Suprapubic skin (tissue), 4 donors: ENCODE results near the gene KAT2B. TPM values are rescaled to one million over a fixed set of nuclear protein-coding genes. Genes with fewer than 3 reads are reported as not detected.

Source experiments
- DNase-seq, 2 donors: peaks; one replicate each; pipeline ENCODE4 v3.0.0-alpha.2; 2019; ENCODE audit warnings: low spot score in 2 of 2
- H3K27ac ChIP-seq: fragments of 200-600 bp; sonication (generic); one replicate; pipeline ENCODE4 v1.5.1; 2019
- H3K27me3 ChIP-seq: fragments of 200-600 bp; sonication (generic); one replicate; pipeline ENCODE4 v1.5.1; 2019
- H3K36me3 ChIP-seq: fragments of 200-600 bp; sonication (generic); one replicate; pipeline ENCODE4 v1.5.1; 2019
- H3K4me1 ChIP-seq: fragments of 200-600 bp; sonication (generic); one replicate; pipeline ENCODE4 v1.5.1; 2019
- H3K4me3 ChIP-seq: fragments of 200-600 bp; sonication (generic); one replicate; pipeline ENCODE4 v1.5.1; 2019; ENCODE audit warnings: mild to moderate bottlenecking
- H3K9me3 ChIP-seq: fragments of 200-600 bp; sonication (generic); one replicate; pipeline ENCODE4 v1.5.1; 2019
- EP300 ChIP-seq: sonication (generic); formaldehyde crosslinking; IDR thresholded peaks from one replicate; pipeline ENCODE4 v1.6.1; 2017; ENCODE audit warnings: antibody characterized with exemption
- POLR2A ChIP-seq, 2 donors: fragments of 450-650 bp; IDR thresholded peaks; one replicate each; pipeline ENCODE4 v1.6.1; 2017; ENCODE audit warnings: antibody characterized with exemption in 2 of 2, mild to moderate bottlenecking in 2 of 2, moderate library complexity in 2 of 2
- POLR2AphosphoS5 ChIP-seq, 3 donors: sonication (generic); formaldehyde crosslinking; IDR thresholded peaks; one replicate each; pipeline ENCODE4 v1.6.1; 2017; ENCODE audit warnings: antibody characterized with exemption in 3 of 3
- WGBS: methylation state at CpG from one replicate; pipeline ENCODE4 v1.1.5; 2018; 5-methylcytosine and 5-hydroxymethylcytosine counted together
- total RNA-seq, 4 donors: library from RNA; depleted of rRNA; stranded (reverse); fragments of >200 nt; gene quantifications; one replicate each; pipeline ENCODE4 v1.1.0, GENCODE V29; 2016
- TF ChIP-seq, protein P1 (sequence below), 2 donors: fragments of 200-600 bp in 1 of 2; fragments of 450-650 bp in 1 of 2; sonication (generic) in 1 of 2; IDR thresholded peaks; one replicate each; pipeline ENCODE4 v1.5.1; 2016 to 2019; ENCODE audit warnings: antibody characterized with exemption in 2 of 2, mild to moderate bottlenecking in 1 of 2, moderate library complexity in 1 of 2

Gene KAT2B
- total RNA-seq, 4 donors from 2014 or later: 35.7 to 63.7 (median 40.2) TPM

DNA sequence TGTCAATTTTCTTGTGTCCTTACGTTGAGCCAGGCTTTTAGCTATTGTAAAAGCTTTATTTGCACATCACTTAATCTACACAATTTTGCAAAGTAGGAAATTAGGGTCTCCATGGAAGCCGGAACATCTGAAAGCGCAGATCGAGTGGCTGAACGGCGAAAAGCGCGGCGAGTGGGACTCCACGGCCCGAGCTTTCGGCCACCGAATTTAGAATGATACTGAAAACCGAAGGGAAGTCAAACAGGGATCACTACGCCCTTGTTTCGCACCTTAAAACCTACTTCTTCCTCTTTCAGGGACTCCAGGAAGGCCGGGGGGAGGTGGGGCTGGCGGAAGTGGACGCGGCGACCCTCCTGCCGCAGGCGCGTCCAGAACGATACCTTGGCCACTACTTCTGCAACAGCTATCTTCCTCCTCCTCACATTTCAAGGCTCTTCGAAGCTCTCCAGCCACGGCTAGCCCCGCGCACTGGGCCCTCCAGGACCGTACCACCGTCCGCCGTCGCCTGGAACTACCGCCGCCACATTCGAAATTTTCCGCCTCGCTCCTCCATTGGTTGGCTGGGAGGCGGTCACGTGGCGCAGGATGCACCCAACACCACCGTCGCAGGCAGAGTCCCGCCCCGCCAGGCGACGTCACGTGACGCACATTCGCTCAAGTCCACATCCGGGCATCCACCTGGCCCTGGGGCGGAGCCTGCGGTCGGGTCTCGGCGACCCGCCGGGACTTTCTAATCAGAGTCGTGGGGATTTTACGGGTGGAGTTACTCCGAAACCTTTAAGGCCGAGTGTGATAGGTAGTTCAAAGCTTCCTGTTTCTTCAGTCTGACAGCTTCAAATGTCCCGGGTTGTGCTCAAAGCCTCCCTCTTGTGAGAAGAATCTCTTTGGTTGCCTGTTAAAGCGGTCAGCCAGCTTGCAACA is 145.7 kb downstream of the KAT2B start, which contains the start of gene SGO1:
SGO1 (minus strand) TSS at position 528 of the 921 bp plus-strand sequence. CDS start 2,179 bp downstream, outside the sequence.
- H3K36me3 ChIP-seq: no peaks in the 10 kb centered on the region
- H3K4me3 ChIP-seq: peak within 1 kb of the TSS; percentile 75
- peaks cover 19% of the 10 kb centered on the region for H3K4me1 ChIP-seq
- WGBS: under 1% methylated on average over 60 of the region's 65 CpGs
- peak; percentile 100 for DNase-seq
- H3K9me3 ChIP-seq: no peaks in the 10 kb centered on the region
- no peaks in the 10 kb centered on the region for H3K27me3 ChIP-seq
- TF ChIP-seq POLR2AphosphoS5 (IDR thresholded peaks at IDR 0.05) (peak in 2 of 3 donors; percentile 66 to 69), POLR2A (IDR thresholded peaks at IDR 0.05) (peak in 1 of 2 donors; percentile 58)
- TF ChIP-seq, protein P1, sequence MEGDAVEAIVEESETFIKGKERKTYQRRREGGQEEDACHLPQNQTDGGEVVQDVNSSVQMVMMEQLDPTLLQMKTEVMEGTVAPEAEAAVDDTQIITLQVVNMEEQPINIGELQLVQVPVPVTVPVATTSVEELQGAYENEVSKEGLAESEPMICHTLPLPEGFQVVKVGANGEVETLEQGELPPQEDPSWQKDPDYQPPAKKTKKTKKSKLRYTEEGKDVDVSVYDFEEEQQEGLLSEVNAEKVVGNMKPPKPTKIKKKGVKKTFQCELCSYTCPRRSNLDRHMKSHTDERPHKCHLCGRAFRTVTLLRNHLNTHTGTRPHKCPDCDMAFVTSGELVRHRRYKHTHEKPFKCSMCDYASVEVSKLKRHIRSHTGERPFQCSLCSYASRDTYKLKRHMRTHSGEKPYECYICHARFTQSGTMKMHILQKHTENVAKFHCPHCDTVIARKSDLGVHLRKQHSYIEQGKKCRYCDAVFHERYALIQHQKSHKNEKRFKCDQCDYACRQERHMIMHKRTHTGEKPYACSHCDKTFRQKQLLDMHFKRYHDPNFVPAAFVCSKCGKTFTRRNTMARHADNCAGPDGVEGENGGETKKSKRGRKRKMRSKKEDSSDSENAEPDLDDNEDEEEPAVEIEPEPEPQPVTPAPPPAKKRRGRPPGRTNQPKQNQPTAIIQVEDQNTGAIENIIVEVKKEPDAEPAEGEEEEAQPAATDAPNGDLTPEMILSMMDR (IDR thresholded peaks at IDR 0.05): no peak
- H3K27ac ChIP-seq: peak within 1 kb of the TSS; percentile 95

DNA sequence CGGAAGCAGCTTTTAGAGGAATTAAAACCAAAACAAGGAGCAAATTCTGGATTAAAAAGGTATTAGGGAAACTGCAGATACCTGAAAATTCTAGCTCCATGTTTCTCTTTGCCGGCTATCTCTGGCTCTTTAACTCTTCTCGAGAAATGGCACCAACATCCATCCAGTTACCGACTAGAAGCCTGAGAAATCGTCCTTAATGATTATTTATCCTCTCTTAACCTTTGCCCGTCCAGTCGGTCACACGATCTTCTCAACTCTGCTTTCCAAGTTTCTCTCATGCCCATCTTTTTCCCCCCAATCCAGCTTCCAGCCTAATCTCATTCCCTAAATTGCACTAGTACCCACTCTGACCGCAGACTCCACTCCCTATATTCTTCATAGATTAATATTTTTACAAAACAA is 146.4 kb downstream of the KAT2B start:
- 3% methylated on average over 9 of the region's 9 CpGs for WGBS
- DNase-seq: no peak
- H3K27ac ChIP-seq: peak overlapping the region; percentile 95
- no peaks in the 10 kb centered on the region for H3K9me3 ChIP-seq
- no peak for TF ChIP-seq POLR2AphosphoS5 (IDR thresholded peaks at IDR 0.05)
- no peak for TF ChIP-seq POLR2A (IDR thresholded peaks at IDR 0.05)
- TF ChIP-seq, protein P1 (IDR thresholded peaks at IDR 0.05): no peak
- TF ChIP-seq EP300: no peak
- H3K4me3 ChIP-seq: peak overlapping the region; percentile 75
- H3K36me3 ChIP-seq: no peaks in the 10 kb centered on the region
- H3K4me1 ChIP-seq: peaks cover 19% of the 10 kb centered on the region
- H3K27me3 ChIP-seq: no peaks in the 10 kb centered on the region

DNA sequence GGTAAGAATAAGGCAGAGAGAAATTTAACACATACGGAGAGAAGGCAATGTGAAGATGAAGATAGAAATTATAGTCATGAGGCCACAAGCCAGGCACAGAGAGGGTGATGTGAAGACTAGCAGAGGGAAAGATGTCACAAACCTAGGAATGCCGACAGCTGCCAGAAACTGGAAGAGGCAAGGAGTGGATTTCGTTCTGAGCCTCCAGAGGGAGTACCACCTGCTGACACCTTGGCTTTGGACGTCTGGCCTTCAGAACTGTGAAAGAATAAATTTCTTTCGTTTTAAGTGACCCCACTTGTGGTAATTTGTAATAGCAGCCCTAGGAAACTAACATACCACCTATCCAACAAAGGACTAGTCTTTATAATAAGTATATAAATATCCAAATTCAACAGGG is 150.7 kb downstream of the KAT2B start:
- Histone ChIP-seq H3K4me3 (no peak overlapping the region), H3K27me3 (no peaks in the 10 kb centered on the region), H3K4me1 (peaks cover 12% of the 10 kb centered on the region), H3K36me3 (no peaks in the 10 kb centered on the region), H3K27ac (no peak overlapping the region), H3K9me3 (no peaks in the 10 kb centered on the region)
- 69% methylated on average over 5 of the region's 5 CpGs for WGBS
- TF ChIP-seq POLR2A (IDR thresholded peaks at IDR 0.05) (no peak), POLR2AphosphoS5 (IDR thresholded peaks at IDR 0.05) (no peak)
- no peak for DNase-seq

DNA sequence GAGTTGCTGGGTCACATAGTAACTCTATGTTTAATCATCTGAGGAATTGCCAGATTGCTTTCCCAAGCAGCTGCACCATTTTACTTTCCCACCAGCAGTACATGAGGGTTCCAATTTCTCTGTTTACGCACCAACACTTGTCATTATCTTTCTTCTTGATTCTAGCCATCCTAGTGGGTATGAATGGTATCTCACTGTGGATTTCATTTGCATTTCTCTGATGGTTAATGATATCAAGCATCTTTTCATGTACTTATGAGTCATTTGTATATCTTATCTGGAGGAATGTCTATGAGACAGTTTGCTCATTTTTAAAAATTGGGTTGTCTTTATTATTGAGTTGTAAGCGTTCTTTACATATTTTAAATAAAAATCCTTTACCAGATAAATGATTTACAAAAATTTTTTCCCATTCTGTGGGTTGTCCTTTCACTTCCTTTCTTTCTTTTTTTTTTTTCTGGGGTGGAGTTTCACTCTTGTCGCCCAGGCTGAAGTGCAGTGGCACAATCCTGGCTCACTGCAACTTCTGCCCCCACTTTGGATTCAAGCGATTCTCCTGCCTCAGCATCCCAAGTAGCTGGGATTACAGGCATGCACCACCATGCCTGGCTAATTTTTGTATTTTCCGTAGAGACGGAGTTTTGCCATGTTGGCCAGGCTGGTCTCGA is 154.7 kb downstream of the KAT2B start:
- H3K36me3 ChIP-seq: no peaks in the 10 kb centered on the region
- no peaks in the 10 kb centered on the region for H3K27me3 ChIP-seq
- DNase-seq: no peak
- WGBS: 92% methylated on average over 7 of the region's 7 CpGs
- TF ChIP-seq POLR2A (IDR thresholded peaks at IDR 0.05): no peak
- no peak for TF ChIP-seq POLR2AphosphoS5 (IDR thresholded peaks at IDR 0.05)
- TF ChIP-seq, protein P1 (IDR thresholded peaks at IDR 0.05): no peak
- TF ChIP-seq EP300: no peak
- no peak overlapping the region for H3K27ac ChIP-seq
- no peaks in the 10 kb centered on the region for H3K4me1 ChIP-seq
- no peaks in the 10 kb centered on the region for H3K9me3 ChIP-seq
- H3K4me3 ChIP-seq: no peak overlapping the region

DNA sequence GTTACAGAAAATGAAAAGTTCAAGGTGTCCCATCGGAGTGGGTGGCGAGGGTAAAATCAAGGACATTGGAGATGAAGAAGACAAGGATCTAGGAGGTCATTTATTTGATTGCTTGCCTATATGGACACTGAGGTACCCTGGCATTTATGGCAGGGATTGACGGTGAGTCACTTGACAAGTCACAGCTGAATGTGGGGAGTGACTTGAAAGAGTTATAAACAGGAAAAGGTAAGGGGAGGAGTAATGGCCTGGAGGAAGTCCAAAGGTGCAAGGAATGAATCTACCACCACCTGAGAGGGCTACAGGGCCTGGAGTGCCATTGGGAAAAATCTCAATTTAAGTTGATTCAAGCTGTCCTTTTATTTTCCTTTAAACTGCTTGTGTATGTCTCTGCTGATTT is 157.5 kb downstream of the KAT2B start:
- no peak for TF ChIP-seq EP300
- TF ChIP-seq, protein P1 (IDR thresholded peaks at IDR 0.05): no peak
- no peak for TF ChIP-seq POLR2A (IDR thresholded peaks at IDR 0.05)
- TF ChIP-seq POLR2AphosphoS5 (IDR thresholded peaks at IDR 0.05): no peak
- no peak for DNase-seq
- Histone ChIP-seq H3K36me3 (no peaks in the 10 kb centered on the region), H3K4me3 (no peak overlapping the region), H3K4me1 (no peaks in the 10 kb centered on the region), H3K27me3 (no peaks in the 10 kb centered on the region), H3K9me3 (no peaks in the 10 kb centered on the region), H3K27ac (no peak overlapping the region)
- 83% methylated on average over 3 of the region's 3 CpGs for WGBS
